ENCODE data around the gene DDX25. TPM values are rescaled to one million over a fixed set of nuclear protein-coding genes. Genes with fewer than 3 reads are reported as not detected.

DDX25 gene
- total and polyA plus RNA-seq, 9 of the 15 experiments (the other 6 are each of a cell fraction or from before 2014, with no cell fraction given): not detected

DNA sequence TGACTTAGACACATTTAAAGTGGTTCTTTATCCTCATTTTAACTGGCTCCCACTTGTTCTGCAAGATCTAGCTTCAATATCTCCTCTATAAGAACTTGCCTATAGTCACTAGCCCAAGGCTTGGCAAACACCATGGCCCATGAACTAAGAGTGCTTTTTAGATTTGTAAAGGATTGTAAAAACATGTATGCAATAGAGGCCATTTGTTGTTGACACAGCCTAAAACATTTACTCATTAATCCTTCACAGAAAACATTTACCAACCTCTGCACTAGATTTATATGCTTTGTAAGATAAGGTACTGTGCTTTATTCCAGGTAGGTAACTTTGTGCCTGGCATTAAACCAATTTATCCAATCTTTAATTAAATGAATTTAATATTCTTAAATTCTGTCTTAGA is 11.3 kb upstream of the DDX25 start:
- Histone ChIP-seq H2AFZ (ENCODE audit: low read depth, low read length) (no peak overlapping the region), H3K36me3 (ENCODE audit: control insufficient read depth, insufficient read depth, low read length) (peaks cover 53% of the 10 kb centered on the region), H3K9me1 (ENCODE audit: control insufficient read depth, insufficient read depth, low read length) (no peaks in the 10 kb centered on the region), H3K4me2 (ENCODE audit: insufficient read depth, low read length) (no peak overlapping the region), H3K9ac (ENCODE audit: insufficient read depth in 1 of 2, low read depth in 2 of 2, low read length in 2 of 2) (no peak overlapping the region), H3K79me2 (ENCODE audit: control insufficient read depth, insufficient read depth, low read length) (peaks cover 11% of the 10 kb centered on the region; the same call in 1 of the 3 replicates), H3K9me3 (replicated peaks; ENCODE audit: control insufficient read depth, insufficient read depth, low read depth, low read length) (no peaks in the 10 kb centered on the region), H3K4me1 (replicated peaks in 1 of 2; ENCODE audit: control insufficient read depth in 2 of 2, insufficient read depth in 2 of 2, low read length in 2 of 2) (peaks cover 10 to 17% of the 10 kb centered on the region in 2 experiments), H3K27ac (ENCODE audit: extremely low read depth, low read depth, low read length) (no peak overlapping the region), H3K27me3 (ENCODE audit: control insufficient read depth in 2 of 2, insufficient read depth in 2 of 2, low read length in 2 of 2) (no peaks in the 10 kb centered on the region), H4K20me1 (replicated peaks; ENCODE audit: control insufficient read depth, insufficient read depth, low read length) (no peaks in the 10 kb centered on the region), H3K4me3 (no peak overlapping the region)
- no TSS peak for BruUV-seq (replicated peaks)
- in situ Hi-C loops (cut with MboI): loop anchor here (25.0 kb wide), 1 partner anchor 931 kb away; the partner anchor contains the start of gene CCDC15
- no peak for DNase-seq (ENCODE audit: extremely low read depth in 1 of 4, low spot score in 3 of 4)
- no peak for ATAC-seq
- ChIA-PET CTCF (ENCODE audit: low intra/inter-chr PET ratio) (no interaction called here), POLR2A (interaction anchor here (0.7 kb wide), 2 partner anchors 10 to 19 kb away, joined by 3 to 4 read pairs; partner anchors contain the start of gene PUS3)
- intact Hi-C loops (cut with micrococcal nuclease): no loop called here
- no peak for FAIRE-seq
- TF ChIP-seq ETV1 (tag; conservative IDR thresholded peaks at IDR 0.05; ENCODE audit: low read depth): no peak
- TF ChIP-seq CREM (IDR thresholded peaks at IDR 0.05; ENCODE audit: low read depth): no peak
- no peak for TF ChIP-seq TEAD2 (tag; IDR thresholded peaks at IDR 0.05)
- TF ChIP-seq, protein P1, sequence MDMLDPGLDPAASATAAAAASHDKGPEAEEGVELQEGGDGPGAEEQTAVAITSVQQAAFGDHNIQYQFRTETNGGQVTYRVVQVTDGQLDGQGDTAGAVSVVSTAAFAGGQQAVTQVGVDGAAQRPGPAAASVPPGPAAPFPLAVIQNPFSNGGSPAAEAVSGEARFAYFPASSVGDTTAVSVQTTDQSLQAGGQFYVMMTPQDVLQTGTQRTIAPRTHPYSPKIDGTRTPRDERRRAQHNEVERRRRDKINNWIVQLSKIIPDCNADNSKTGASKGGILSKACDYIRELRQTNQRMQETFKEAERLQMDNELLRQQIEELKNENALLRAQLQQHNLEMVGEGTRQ (CRISPR knock-in tag; IDR thresholded peaks at IDR 0.05): no peak
- TF ChIP-seq RFX7 (CRISPR knock-in tag; IDR thresholded peaks at IDR 0.05): no peak
- no peak for TF ChIP-seq SMAD3 (CRISPR knock-in tag; conservative IDR thresholded peaks at IDR 0.05)
- TF ChIP-seq GABPB1 (CRISPR knock-in tag; IDR thresholded peaks at IDR 0.05): no peak
- TF ChIP-seq HOXB6 (CRISPR knock-in tag; IDR thresholded peaks at IDR 0.05; ENCODE audit: borderline replicate concordance): no peak
- no peak for TF ChIP-seq SMC3 (conservative IDR thresholded peaks at IDR 0.05; ENCODE audit: insufficient read depth, low read depth, low read length)
- TF ChIP-seq XRCC3 (IDR thresholded peaks at IDR 0.05): no peak
- TF ChIP-seq ZNF274 (IDR thresholded peaks at IDR 0.05; ENCODE audit: borderline replicate concordance, low read depth, low read length): no peak
- TF ChIP-seq, protein P2, sequence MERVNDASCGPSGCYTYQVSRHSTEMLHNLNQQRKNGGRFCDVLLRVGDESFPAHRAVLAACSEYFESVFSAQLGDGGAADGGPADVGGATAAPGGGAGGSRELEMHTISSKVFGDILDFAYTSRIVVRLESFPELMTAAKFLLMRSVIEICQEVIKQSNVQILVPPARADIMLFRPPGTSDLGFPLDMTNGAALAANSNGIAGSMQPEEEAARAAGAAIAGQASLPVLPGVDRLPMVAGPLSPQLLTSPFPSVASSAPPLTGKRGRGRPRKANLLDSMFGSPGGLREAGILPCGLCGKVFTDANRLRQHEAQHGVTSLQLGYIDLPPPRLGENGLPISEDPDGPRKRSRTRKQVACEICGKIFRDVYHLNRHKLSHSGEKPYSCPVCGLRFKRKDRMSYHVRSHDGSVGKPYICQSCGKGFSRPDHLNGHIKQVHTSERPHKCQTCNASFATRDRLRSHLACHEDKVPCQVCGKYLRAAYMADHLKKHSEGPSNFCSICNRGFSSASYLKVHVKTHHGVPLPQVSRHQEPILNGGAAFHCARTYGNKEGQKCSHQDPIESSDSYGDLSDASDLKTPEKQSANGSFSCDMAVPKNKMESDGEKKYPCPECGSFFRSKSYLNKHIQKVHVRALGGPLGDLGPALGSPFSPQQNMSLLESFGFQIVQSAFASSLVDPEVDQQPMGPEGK (CRISPR knock-in tag; IDR thresholded peaks at IDR 0.05; ENCODE audit: borderline replicate concordance): no peak

Data from K562 (cell line).